Trophoblast cell (in vitro differentiated cells and primary cell): ENCODE results near the gene SLC35C1.

ENCODE experiments used
- DNase-seq, 2 donors: peaks; one replicate each; pipeline ENCODE4 v3.0.0-alpha.2; 2016
- H2AFZ ChIP-seq: 2 replicates; pipeline ENCODE4 v1.6.1; 2013; ENCODE audit warnings: low read length, moderate library complexity, mild to moderate bottlenecking; ENCODE audit not compliant: insufficient read depth, poor library complexity
- H2AK5ac ChIP-seq: 2 replicates; pipeline ENCODE4 v1.6.1; 2013; ENCODE audit warnings: mild to moderate bottlenecking, low read length
- H2BK120ac ChIP-seq: 2 replicates; pipeline ENCODE4 v1.6.1; 2013; ENCODE audit warnings: low read length, mild to moderate bottlenecking, moderate library complexity; ENCODE audit not compliant: insufficient read depth, poor library complexity
- H2BK12ac ChIP-seq: 2 replicates; pipeline ENCODE4 v1.6.1; 2013; ENCODE audit warnings: mild to moderate bottlenecking, low read length, moderate library complexity
- H2BK5ac ChIP-seq: 2 replicates; pipeline ENCODE4 v1.6.1; 2013; ENCODE audit warnings: low read length, low read depth, moderate library complexity, mild to moderate bottlenecking; ENCODE audit not compliant: poor library complexity
- H3K14ac ChIP-seq: 2 replicates; pipeline ENCODE4 v1.6.1; 2013; ENCODE audit warnings: mild to moderate bottlenecking, low read length
- H3K18ac ChIP-seq: 2 replicates; pipeline ENCODE4 v1.6.1; 2013; ENCODE audit warnings: mild to moderate bottlenecking, low read length
- H3K23ac ChIP-seq: 2 replicates; pipeline ENCODE4 v1.6.1; 2013; ENCODE audit warnings: low read length
- H3K27ac ChIP-seq: 2 replicates; pipeline ENCODE4 v1.5.1; 2013; ENCODE audit warnings: low read depth, mild to moderate bottlenecking, inconsistent platforms, low read length, moderate library complexity
- H3K27me3 ChIP-seq: 2 replicates; pipeline ENCODE4 v1.6.1; 2013; ENCODE audit warnings: inconsistent platforms, mild to moderate bottlenecking, low read length, moderate library complexity; ENCODE audit not compliant: insufficient read depth
- H3K36me3 ChIP-seq, 2 experiments: 1 replicate in 1 of 2; 2 replicates in 1 of 2; pipeline ENCODE4 v1.6.1; 2013; ENCODE audit warnings: low read length in 2 of 2, mild to moderate bottlenecking in 2 of 2, moderate library complexity in 1 of 2; ENCODE audit not compliant: insufficient read depth in 2 of 2, control insufficient read depth in 1 of 2
- H3K4ac ChIP-seq: 2 replicates; pipeline ENCODE4 v1.6.1; 2013; ENCODE audit warnings: low read depth, mild to moderate bottlenecking, low read length, moderate library complexity
- H3K4me1 ChIP-seq, 2 experiments: 1 replicate in 1 of 2; 2 replicates in 1 of 2; pipeline ENCODE4 v1.6.1; 2013; ENCODE audit warnings: low read length in 2 of 2, mild to moderate bottlenecking in 2 of 2, moderate library complexity in 1 of 2; ENCODE audit not compliant: insufficient read depth in 2 of 2, control insufficient read depth in 1 of 2
- H3K4me2 ChIP-seq: 2 replicates; pipeline ENCODE4 v1.6.1; 2013; ENCODE audit warnings: inconsistent platforms, mild to moderate bottlenecking, low read length, moderate library complexity
- H3K4me3 ChIP-seq: 2 replicates; pipeline ENCODE4 v1.5.1; 2013; ENCODE audit warnings: mild to moderate bottlenecking, low read depth, low read length, inconsistent platforms
- H3K79me1 ChIP-seq: one replicate; pipeline ENCODE4 v1.6.1; 2013; ENCODE audit warnings: low read length
- H3K79me2 ChIP-seq: 2 replicates; pipeline ENCODE4 v1.6.1; 2013; ENCODE audit warnings: low read length, mild to moderate bottlenecking; ENCODE audit not compliant: control insufficient read depth, insufficient read depth, poor library complexity
- H3K9ac ChIP-seq: 2 replicates; pipeline ENCODE4 v1.6.1; 2013; ENCODE audit warnings: mild to moderate bottlenecking, low read length
- H3K9me3 ChIP-seq: 2 replicates; pipeline ENCODE4 v1.6.1; 2013; ENCODE audit warnings: low read depth, mild to moderate bottlenecking, control low read depth, inconsistent platforms, low read length; ENCODE audit not compliant: insufficient read depth
- H4K12ac ChIP-seq: 2 replicates; pipeline ENCODE4 v1.6.1; 2013; ENCODE audit warnings: low read depth, mild to moderate bottlenecking, low read length, moderate library complexity
- H4K8ac ChIP-seq: 2 replicates; pipeline ENCODE4 v1.6.1; 2013; ENCODE audit warnings: low read depth, mild to moderate bottlenecking, low read length, moderate library complexity
- H4K91ac ChIP-seq: one replicate; pipeline ENCODE4 v1.6.1; 2013; ENCODE audit warnings: low read depth, mild to moderate bottlenecking, low read length, moderate library complexity
- WGBS: extraction: QIAGEN DNeasy Blood & Tissue Kit; methylation state at CpG from one replicate; pipeline ENCODE4 v1.1.7; 2013; ENCODE audit warnings: missing lambda C conversion rate; ENCODE audit not compliant: insufficient read length, insufficient coverage; ENCODE audit errors: extremely low coverage; 5-methylcytosine and 5-hydroxymethylcytosine counted together

Gene SLC35C1

DNA sequence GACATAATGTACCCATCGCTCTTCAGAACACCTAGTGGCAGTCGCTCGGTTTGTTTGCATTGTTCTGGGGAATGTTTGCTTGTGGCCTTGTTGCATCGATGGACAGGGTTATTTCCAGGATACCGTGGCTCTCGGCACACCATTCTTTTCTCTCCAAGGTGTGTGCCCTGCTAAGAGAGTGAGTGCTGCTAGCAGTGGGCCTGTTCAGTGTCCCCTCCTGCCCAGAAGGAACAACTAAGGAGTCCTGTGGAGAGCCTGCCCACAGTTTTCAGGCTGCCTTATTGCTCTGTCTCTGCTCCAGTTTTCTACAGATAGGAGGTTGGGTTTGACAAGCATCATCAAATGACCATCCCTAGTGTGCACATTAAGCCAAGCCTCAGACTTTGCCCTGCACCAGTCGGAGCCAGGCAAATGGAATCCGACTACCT, 43.7 kb downstream of the SLC35C1 start:
- Histone ChIP-seq H3K27me3 (no peaks in the 10 kb centered on the region), H3K4me1 (peaks cover 5 to 8% of the 10 kb centered on the region in 2 experiments), H3K27ac (no peak overlapping the region), H3K9me3 (peaks cover 3% of the 10 kb centered on the region), H3K9ac (peak overlapping the region; percentile 72), H3K23ac (no peak overlapping the region), H2AFZ (no peak overlapping the region), H2BK120ac (no peak overlapping the region), H3K4ac (no peak overlapping the region), H2AK5ac (no peak overlapping the region), H3K36me3 (no peaks in the 10 kb centered on the region), H4K8ac (no peak overlapping the region), H3K4me3 (no peak overlapping the region), H4K12ac (no peak overlapping the region), H3K4me2 (peak overlapping the region; percentile 67), H3K14ac (no peak overlapping the region), H3K18ac (no peak overlapping the region), H3K79me1 (peaks cover 5% of the 10 kb centered on the region), H4K91ac (no peak overlapping the region), H2BK12ac (no peak overlapping the region), H3K79me2 (peaks cover 4% of the 10 kb centered on the region), H2BK5ac (no peak overlapping the region)
- WGBS = no CpG with 5 or more reads among the region's 8 CpGs
- no peak for DNase-seq

- Histone ChIP-seq H3K79me1 (peaks cover 5% of the 10 kb centered on the region), H3K79me2 (peaks cover 4% of the 10 kb centered on the region), H3K9ac (no peak overlapping the region), H3K4me1 (peaks cover 5 to 8% of the 10 kb centered on the region in 2 experiments), H2BK5ac (no peak overlapping the region), H4K8ac (no peak overlapping the region), H2AK5ac (no peak overlapping the region), H3K9me3 (peaks cover 3% of the 10 kb centered on the region), H4K91ac (no peak overlapping the region), H3K4me3 (no peak overlapping the region), H3K4ac (no peak overlapping the region), H3K27me3 (no peaks in the 10 kb centered on the region), H2AFZ (no peak overlapping the region), H2BK12ac (no peak overlapping the region), H3K18ac (no peak overlapping the region), H2BK120ac (no peak overlapping the region), H3K36me3 (no peaks in the 10 kb centered on the region), H4K12ac (no peak overlapping the region), H3K4me2 (no peak overlapping the region), H3K23ac (no peak overlapping the region), H3K27ac (no peak overlapping the region), H3K14ac (no peak overlapping the region)
- WGBS = no CpG with 5 or more reads among the region's 2 CpGs
- no peak for DNase-seq
Observed at GRCh38 chr11:45850446-45850845, 45.5 kb downstream of the SLC35C1 start.

DNA sequence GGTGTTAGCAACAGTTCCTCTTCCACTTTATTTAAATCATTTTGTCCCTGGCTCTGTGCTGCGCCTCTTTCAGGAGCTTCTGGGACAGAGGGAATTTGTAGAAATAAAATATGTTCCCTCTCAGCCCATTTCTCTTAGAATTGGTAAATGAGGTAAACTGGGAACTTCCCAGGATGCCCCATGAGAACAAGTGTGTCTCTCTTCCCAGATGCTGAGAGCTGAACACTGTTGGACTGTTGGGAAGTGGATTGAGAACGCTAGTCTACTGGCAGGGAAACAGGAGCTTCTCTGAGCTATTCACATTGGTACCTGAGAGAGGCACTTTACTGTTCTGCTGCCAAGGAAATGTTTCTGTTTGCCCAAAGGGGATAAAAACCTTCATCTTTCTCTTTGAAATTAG, 46.3 kb downstream of the SLC35C1 start:
- Histone ChIP-seq H3K79me1 (peaks cover 5% of the 10 kb centered on the region), H3K9ac (no peak overlapping the region), H4K8ac (no peak overlapping the region), H3K14ac (no peak overlapping the region), H2AFZ (no peak overlapping the region), H3K27me3 (no peaks in the 10 kb centered on the region), H3K18ac (no peak overlapping the region), H3K4me3 (no peak overlapping the region), H2AK5ac (no peak overlapping the region), H3K9me3 (peaks cover 3% of the 10 kb centered on the region), H3K4ac (no peak overlapping the region), H2BK12ac (no peak overlapping the region), H3K79me2 (peaks cover 4% of the 10 kb centered on the region), H3K27ac (no peak overlapping the region), H2BK5ac (no peak overlapping the region), H3K4me2 (no peak overlapping the region), H4K91ac (no peak overlapping the region), H3K4me1 (peaks cover 5 to 8% of the 10 kb centered on the region in 2 experiments), H3K36me3 (peaks cover 0 to 2% of the 10 kb centered on the region in 2 experiments), H2BK120ac (no peak overlapping the region), H4K12ac (no peak overlapping the region), H3K23ac (no peak overlapping the region)
- no CpG with 5 or more reads among the region's 2 CpGs for WGBS
- no peak for DNase-seq

DNA sequence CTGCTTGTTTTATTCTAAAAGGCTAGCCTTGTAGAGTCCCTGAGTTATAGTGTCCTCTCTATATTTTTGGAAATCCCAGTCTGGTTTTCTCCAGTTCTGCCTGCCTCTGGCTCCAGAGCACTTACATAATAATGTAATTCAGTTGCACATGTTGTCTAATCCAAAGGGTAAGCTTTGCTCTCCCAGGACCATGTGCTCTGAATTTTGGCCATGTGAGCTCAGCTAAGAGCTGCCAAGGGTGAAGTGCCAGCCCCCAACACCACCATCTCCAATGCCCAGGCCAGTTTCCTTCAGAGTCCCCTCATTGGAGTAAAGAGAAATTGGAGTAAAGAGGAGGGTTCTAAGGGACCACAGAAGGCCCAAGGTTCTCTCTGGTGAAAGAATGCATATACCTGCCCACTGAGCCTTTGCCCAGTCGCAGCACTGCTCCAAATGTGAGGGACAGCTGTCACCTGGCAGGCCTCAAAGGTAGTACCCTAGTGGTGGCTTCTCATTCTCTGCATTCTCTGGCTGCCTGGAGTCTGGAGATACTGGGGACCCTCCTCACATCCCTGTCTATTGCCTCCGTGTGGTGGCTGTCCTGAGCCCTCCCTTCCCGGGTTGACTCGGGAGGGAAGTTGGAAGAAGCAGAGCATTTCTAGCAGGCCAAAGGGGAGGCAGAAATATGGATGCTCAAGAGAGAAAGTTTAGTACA, 47.2 kb downstream of the SLC35C1 start:
- Histone ChIP-seq H3K27me3 (no peaks in the 10 kb centered on the region), H3K36me3 (peaks cover 2 to 4% of the 10 kb centered on the region in 2 experiments), H3K4me1 (peaks cover 2 to 6% of the 10 kb centered on the region in 2 experiments), H3K79me1 (peaks cover 5% of the 10 kb centered on the region), H2BK120ac (no peak overlapping the region), H2AFZ (no peak overlapping the region), H3K4me2 (no peak overlapping the region), H2AK5ac (no peak overlapping the region), H3K9ac (no peak overlapping the region), H4K91ac (no peak overlapping the region), H3K4me3 (no peak overlapping the region), H3K27ac (no peak overlapping the region), H3K14ac (no peak overlapping the region), H3K4ac (no peak overlapping the region), H2BK5ac (no peak overlapping the region), H3K18ac (no peak overlapping the region), H4K12ac (no peak overlapping the region), H2BK12ac (no peak overlapping the region), H3K23ac (no peak overlapping the region), H4K8ac (no peak overlapping the region), H3K79me2 (peaks cover 4% of the 10 kb centered on the region), H3K9me3 (peaks cover 2% of the 10 kb centered on the region)
- no peak for DNase-seq
- WGBS = no CpG with 5 or more reads among the region's 4 CpGs
